Fibroblast of skin of right biceps (primary cell): ENCODE measurements around the gene SF1.
A peak's percentile ranks its signal among the peaks of the same experiment; 100 is the strongest.

Experiments used
- DNase-seq: peaks from one replicate; pipeline ENCODE4 v3.0.0-alpha.2; 2013

The SF1 gene

GRCh38 chr11:64744544-64745188 is 33.7 kb downstream of the SF1 start:
- no peak for DNase-seq

DNA sequence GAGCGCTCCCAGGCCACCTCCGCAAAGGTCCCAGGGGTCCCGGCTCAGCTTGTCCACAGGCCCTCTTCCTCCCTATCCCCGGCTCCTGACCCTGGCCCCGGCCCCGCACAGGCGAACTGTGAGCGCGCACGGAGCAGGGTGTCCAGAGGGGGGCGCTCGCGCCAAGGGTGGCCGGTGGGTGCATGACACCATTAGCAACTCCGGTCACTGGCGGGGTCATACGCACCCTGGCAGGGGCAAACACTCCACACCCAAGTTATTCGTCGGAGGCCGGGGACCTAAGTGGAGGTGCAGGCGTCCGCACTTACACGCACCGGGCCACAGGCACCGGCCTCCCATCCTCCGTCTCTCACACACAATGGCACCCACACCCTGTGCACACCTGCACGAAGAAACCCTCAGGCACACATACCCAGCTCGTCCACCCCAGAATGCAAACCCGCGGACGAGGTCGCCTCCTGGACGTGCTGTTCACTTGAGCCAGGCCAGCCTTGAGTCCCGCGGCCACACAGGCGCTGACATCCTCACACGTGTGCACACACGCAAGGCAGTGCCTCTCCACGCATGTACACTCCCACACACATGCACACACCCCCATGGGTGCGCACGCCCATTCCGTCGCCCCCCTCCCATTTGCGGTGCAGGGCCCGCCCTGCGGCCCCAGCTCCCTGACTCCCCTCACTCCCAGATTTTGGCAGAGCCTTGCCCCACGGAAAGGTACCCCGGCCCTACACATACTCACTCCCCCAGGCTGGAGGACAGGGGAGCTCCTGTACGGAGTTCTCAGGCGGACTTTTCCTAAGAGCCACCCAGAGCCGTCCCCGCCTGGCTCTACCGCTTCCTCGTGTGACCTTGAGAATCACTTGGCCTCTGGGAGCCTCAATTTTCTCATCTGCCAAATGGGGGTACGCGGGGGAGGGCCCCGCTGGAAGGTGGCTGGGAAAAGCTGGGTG is 34.5 kb downstream of the SF1 start, which contains the start of gene RASGRP2:
Gene RASGRP2, minus strand, starts transcription at position 552 of the 953 bp plus-strand sequence. CDS start 1,276 bp downstream, outside the sequence.
- DNase-seq = no peak

DNA sequence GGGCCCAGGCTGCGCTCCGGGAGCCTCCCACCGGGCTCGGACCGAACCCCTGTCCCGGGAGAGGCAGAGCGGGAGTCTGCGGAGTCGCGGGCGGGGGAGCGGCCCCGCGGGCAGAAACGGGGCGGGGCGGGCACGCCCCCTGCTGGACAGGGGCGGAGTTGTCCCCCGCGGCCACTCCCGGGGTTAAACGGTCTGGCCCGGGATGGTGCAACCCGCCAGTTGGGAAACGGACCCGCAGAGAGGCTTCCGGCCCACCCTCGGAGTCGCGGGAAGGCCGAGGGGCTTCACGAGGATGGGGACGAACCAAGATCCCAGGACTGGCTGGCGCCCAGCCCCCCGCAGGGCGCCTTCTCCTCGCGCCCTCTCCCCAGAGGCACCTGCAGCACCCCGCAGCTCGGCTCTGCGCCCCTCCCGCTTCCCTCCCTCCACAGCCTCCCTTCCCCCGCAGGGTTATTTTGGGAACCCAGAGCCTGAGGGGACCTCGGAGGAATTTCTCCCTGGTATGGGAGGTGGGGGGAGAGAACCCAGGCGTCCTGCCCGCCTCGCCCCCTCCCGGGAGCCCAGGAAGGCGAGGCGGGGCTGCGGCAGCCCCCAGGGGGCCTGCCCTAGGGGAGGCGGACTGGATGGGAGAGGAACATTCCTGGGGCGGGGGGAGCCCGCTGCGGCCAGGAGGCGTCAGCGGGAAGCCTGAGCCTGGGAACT is 35.3 kb downstream of the SF1 start:
- DNase-seq = peak; percentile 22

GRCh38 chr11:64742087-64742888 is 36.1 kb downstream of the SF1 start:
- no peak for DNase-seq

DNA sequence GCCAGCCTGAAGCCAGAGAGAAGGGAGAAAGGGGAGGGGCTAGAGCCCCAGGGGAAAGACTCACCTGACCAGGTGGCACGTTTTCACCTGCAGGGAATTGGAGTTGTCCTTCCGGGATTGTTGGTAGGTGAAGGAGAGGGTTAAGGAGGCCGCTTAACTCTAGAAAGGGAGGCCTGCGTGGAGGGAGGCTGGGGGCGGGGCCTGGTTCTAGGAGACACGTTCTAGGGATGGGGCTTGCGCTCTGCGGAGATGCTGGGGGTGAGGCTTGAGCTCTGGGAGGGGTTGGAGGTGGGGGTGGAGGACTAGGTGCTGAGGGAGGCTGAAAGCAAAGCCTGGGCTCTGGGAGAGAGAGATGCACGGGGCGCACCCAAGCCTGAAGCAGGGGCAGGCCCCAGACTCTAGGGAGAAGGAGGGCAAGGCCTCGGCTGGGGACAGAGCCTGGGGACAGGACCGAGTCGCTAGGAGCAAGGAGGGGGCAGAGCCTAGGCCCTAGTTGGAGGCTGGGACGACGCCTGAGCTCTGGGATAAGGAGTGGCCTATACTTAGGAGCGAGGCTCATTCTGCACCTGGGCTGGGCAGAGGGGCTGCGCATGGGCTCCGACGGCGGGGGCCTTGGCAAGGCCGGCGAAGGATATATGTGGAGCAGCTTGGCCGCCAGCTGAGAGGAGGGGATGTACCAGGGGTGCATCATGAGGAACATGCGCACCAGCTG is 36.8 kb downstream of the SF1 start:
- no peak for DNase-seq

DNA sequence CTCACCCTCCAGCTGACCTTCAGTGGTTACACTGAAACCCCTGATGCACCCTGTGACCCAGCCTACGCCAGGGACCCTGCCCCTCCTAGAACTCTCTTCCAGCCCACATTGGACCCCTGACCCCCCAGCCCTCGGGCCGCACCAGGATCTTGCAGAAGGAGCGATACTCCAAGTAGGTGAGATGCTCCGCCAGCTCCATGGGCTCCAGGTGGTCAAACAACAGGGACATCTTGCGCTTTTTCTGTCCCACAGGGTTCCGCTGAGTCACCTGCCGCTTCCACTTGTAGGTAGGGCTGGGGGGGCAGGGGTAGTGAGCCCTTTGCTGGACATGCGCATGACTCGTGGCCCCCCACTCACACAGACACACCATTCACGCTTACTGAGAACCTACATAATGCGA is 38.5 kb downstream of the SF1 start:
- no peak for DNase-seq

- no peak for DNase-seq
Observed at GRCh38 chr11:64736654-64737053, 41.7 kb downstream of the SF1 start.

DNA sequence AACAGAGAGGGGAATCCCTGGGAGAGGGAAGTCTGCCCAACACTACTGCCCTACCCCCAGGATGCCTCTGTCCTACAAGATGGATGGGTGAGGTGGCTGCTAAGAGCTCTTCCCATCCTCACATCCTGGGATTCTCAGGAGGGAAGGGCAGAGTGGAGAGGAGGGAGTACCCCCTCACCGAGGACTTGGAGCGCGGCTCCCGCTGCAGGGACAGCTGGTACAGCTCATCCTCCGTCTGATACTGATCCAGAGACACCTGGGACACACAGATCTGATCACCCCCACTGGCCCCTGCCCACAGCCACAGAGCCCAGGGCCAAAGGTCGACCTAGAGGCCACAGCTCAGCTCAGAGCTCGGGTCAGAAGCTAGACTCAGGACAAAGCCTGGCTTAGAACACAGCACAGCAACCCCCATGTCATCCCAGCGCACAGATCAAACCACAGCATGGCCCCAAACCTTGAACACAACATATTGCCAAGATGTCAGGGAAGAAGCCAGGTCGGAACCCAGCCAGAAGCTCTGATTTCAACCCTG is 42.5 kb downstream of the SF1 start:
- DNase-seq = no peak

- no peak for DNase-seq
Observed at GRCh38 chr11:64734811-64735724, 43.3 kb downstream of the SF1 start.

- no peak for DNase-seq
Observed at GRCh38 chr11:64731601-64732000, 46.7 kb downstream of the SF1 start.

- no peak for DNase-seq
Observed at GRCh38 chr11:64729851-64730382, 48.4 kb downstream of the SF1 start.

GRCh38 chr11:64728757-64729365 is 49.5 kb downstream of the SF1 start:
- no peak for DNase-seq

DNA sequence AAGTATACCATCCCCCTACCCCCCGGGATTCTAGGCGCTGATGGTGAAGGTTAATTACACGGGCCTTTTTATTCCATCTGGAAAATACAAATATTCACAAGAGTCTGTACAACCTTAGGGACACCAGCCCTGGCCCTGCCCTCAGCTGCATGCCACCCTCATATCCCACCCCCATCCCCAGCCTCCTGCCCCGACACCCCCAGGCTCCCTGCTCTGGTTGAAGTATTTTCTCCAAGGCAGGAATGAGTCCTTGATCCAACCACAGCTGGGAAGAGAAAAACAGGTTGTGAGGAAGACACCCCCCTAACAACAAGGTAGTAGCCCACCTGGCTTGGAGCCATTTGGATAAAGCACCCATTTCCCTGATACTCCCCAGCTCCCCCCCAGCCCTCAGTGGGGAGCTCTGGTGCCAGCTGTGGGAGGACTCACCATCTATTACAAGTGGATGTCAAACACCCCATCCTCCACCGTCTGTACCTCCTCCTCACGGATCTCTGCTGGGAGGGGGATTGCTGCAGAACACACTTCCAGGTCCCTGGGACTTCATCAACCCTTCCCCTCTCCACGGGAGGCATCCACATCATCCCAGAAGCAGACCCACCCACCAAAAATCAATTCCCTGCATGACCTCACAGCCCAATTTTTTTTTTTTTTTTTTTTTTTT is 51.3 kb downstream of the SF1 start:
- no peak for DNase-seq

DNA sequence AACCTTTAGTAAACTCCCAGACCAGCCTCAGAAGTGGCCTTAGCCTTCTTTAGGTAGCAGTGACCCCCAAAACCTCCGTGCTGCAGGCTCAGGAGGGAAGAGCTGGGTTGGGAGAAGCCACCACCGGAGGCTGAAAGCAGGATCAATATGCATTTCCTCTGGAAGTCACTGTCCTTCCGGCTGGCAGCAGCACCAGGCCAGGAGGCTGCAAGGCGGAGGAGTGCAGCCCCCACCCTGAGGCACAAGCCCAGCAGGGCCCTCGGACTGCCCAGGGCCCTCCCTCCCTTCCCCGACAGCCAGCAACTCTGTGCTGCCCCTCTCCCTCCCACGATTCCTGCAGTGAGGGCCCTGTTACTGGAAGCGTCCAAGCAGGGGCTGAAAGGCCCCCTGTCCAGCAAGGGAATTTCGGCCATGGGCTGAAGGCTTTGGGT is 52.1 kb downstream of the SF1 start:
- no peak for DNase-seq

- DNase-seq = no peak
Observed at GRCh38 chr11:64724863-64725532, 53.3 kb downstream of the SF1 start.

DNA sequence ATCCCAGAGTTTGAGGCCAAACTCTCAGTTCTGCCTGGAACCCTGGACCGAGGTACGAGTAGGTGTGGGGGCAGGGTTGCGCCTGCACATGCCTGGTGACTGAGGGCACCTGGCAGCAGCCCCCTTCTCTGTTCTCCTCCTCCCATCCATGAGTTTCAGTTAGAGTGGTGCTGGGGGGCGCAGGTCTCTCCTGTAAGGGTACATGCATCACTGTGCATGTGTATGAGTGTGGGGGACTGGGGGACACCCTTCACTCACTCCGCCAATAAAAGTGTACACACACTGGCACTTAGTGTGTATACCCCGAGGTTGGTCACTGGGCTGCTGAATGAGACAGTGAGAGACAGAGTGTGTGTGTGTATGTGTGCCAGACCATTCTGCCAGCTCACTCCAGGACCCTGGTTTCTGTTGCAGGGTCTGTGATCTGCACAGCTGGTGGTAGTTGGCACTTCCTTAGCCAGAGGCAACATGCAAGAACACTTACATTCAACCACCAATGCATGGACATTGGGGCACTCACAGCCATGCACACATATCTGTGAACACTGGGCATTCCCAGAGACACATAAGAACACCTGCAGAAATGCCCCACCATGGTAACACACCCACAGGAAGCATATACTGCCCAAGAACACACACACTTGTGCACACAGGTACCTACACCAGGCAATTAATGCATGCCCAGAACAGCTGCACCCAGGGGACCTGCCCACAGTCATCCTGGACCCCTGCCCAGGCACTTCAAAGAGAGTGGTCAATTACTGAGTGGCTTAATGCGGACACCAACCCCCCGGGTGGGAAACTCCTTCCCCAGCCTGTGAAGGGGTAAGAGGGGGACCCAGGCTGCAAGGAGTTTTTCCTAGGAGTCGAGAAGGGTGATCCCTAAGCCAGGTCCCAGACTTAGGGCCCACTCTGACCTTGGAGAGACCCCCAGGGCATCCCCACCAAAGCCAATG is 54.2 kb downstream of the SF1 start:
- no peak for DNase-seq
